ENCODE data around the gene FFAR3. TPM values are rescaled to one million over a fixed set of nuclear protein-coding genes. Genes with fewer than 3 reads are reported as not detected.

The FFAR3 gene
- total RNA-seq, 2 donors from 2014 or later: 0.27 TPM; not detected in 1

- Histone ChIP-seq H3K27ac (no peak overlapping the region), H3K27me3 (no peaks in the 10 kb centered on the region), H3K4me3 (no peak overlapping the region), H3K4me1 (no peaks in the 10 kb centered on the region), H3K9me3 (no peaks in the 10 kb centered on the region), H3K9ac (ENCODE audit: low read depth in 2 of 2, low read length in 2 of 2) (no peak overlapping the region), H3K36me3 (no peaks in the 10 kb centered on the region)
- intact Hi-C loops (cut with DNase I): no loop called here
- TF ChIP-seq CTCF (IDR thresholded peaks at IDR 0.05): no peak
- no peak for DNase-seq
Observed at GRCh38 chr19:35322014-35322413, 36.2 kb upstream of the FFAR3 start.

GRCh38 chr19:35327642-35328041 lies 30.6 kb upstream of the FFAR3 start:
- no peak for DNase-seq
- H3K27me3 ChIP-seq: no peaks in the 10 kb centered on the region
- H3K36me3 ChIP-seq: no peaks in the 10 kb centered on the region
- no peak overlapping the region for H3K27ac ChIP-seq
- no peak for TF ChIP-seq CTCF (IDR thresholded peaks at IDR 0.05)
- no peak overlapping the region for H3K9ac ChIP-seq (ENCODE audit: low read depth in 2 of 2, low read length in 2 of 2)
- H3K9me3 ChIP-seq: no peaks in the 10 kb centered on the region
- no peaks in the 10 kb centered on the region for H3K4me1 ChIP-seq
- intact Hi-C loops (cut with DNase I): no loop called here
- H3K4me3 ChIP-seq: no peak overlapping the region

DNA sequence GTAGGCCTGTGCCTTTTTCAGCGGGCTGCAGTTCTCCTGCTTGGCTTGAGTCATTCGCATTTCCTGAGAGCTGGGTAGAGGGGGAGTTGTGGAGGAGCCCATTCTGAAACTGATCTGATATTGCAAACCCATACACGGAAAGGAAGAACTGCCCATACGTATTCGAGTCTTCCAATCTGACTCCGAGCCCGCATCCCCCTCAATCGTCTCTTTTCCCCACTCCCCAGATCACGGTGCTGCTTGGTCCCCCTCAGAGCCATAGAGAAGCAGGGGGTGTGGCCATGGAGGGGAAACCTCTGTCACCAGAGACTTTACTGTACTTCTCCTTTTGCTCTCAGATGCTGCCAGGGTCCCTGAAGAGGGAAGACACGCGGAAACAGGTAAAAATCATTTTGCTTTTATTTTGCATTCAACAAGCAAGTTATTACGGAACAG lies 29.4 kb upstream of the FFAR3 start, which contains the start of gene CD22:
Gene CD22 (plus strand): TSS at position 337 of the 435 bp plus-strand sequence. CDS start 2,854 bp downstream, outside the sequence.
- no peak within 1 kb of the TSS for H3K9ac ChIP-seq (ENCODE audit: low read depth in 2 of 2, low read length in 2 of 2)
- H3K9me3 ChIP-seq: no peaks in the 10 kb centered on the region
- no peak within 1 kb of the TSS for H3K27ac ChIP-seq
- TF ChIP-seq CTCF (IDR thresholded peaks at IDR 0.05): no peak
- intact Hi-C loops (cut with DNase I): no loop called here
- no peak for DNase-seq
- no peak within 1 kb of the TSS for H3K4me3 ChIP-seq
- H3K4me1 ChIP-seq: no peaks in the 10 kb centered on the region
- H3K27me3 ChIP-seq: no peaks in the 10 kb centered on the region
- no peaks in the 10 kb centered on the region for H3K36me3 ChIP-seq

GRCh38 chr19:35329323-35329722 lies 28.9 kb upstream of the FFAR3 start:
- Histone ChIP-seq H3K27me3 (no peaks in the 10 kb centered on the region), H3K9ac (ENCODE audit: low read depth in 2 of 2, low read length in 2 of 2) (no peak overlapping the region), H3K36me3 (no peaks in the 10 kb centered on the region), H3K4me3 (no peak overlapping the region), H3K9me3 (no peaks in the 10 kb centered on the region), H3K27ac (no peak overlapping the region), H3K4me1 (no peaks in the 10 kb centered on the region)
- TF ChIP-seq CTCF (IDR thresholded peaks at IDR 0.05): no peak
- DNase-seq: no peak
- intact Hi-C loops (cut with DNase I): no loop called here

- no peak overlapping the region for H3K9ac ChIP-seq (ENCODE audit: low read depth in 2 of 2, low read length in 2 of 2)
- no peak for DNase-seq
- H3K4me3 ChIP-seq: no peak overlapping the region
- no peak overlapping the region for H3K27ac ChIP-seq
- H3K36me3 ChIP-seq: no peaks in the 10 kb centered on the region
- H3K27me3 ChIP-seq: no peaks in the 10 kb centered on the region
- intact Hi-C loops (cut with DNase I): no loop called here
- no peaks in the 10 kb centered on the region for H3K4me1 ChIP-seq
- no peaks in the 10 kb centered on the region for H3K9me3 ChIP-seq
- no peak for TF ChIP-seq CTCF (IDR thresholded peaks at IDR 0.05)
Observed at GRCh38 chr19:35330475-35330874, 27.8 kb upstream of the FFAR3 start.

Data from colonic mucosa (tissue), 4 donors.